ENCODE measurements around the gene BTBD17.

BTBD17 gene

GRCh38 chr17:74309902-74310301 lies 51.8 kb downstream of the BTBD17 start:
- H3K4me3 ChIP-seq (ENCODE audit: low read depth, low read length): no peak overlapping the region
- TF ChIP-seq CTCF (IDR thresholded peaks at IDR 0.05; ENCODE audit: low read depth, low read length): no peak

- no peak for TF ChIP-seq CTCF (IDR thresholded peaks at IDR 0.05; ENCODE audit: low read depth, low read length)
- H3K4me3 ChIP-seq (ENCODE audit: low read depth, low read length): no peak overlapping the region
Measured at GRCh38 chr17:74307984-74308773, 53.5 kb downstream of the BTBD17 start.
